ENCODE results near the gene PIP4K2B. TPM values are rescaled to one million over a fixed set of nuclear protein-coding genes. Genes with fewer than 3 reads are reported as not detected.

Gene PIP4K2B
- total and polyA plus RNA-seq, 2 donors (not counting 1 experiment from before 2014, with no cell fraction given), result 24.0 to 42.9 TPM

- H3K27me3 ChIP-seq (replicated peaks in 1 of 4; ENCODE audit: control extremely low read depth in 1 of 4, control insufficient read depth in 3 of 4, insufficient read depth in 4 of 4, low read length in 3 of 4), result no peaks in the 10 kb centered on the region
- H3K27ac ChIP-seq (ENCODE audit: low read length in 2 of 2), result no peak overlapping the region
- ChIA-PET CTCF (no interaction called here), POLR2A (no interaction called here)
- ATAC-seq (ENCODE audit: low read depth) (no peak), DNase-seq (no peak)
- intact Hi-C loops (cut with micrococcal nuclease), result no loop called here
- no peaks in the 10 kb centered on the region for H3K79me2 ChIP-seq (ENCODE audit: control insufficient read depth, insufficient read depth, low read length)
- no peak overlapping the region for H3K9ac ChIP-seq (ENCODE audit: low read length)
- Mint-ChIP-seq H3K4me1 (no peaks in the 10 kb centered on the region), H3K9me3 (ENCODE audit: insufficient read depth) (no peaks in the 10 kb centered on the region), H3K4me3 (no peak overlapping the region), H3K27ac (no peak overlapping the region), H3K27me3 (no peaks in the 10 kb centered on the region)
- H4K20me1 ChIP-seq (ENCODE audit: control insufficient read depth, insufficient read depth, low read length, poor library complexity, severe bottlenecking), result no peaks in the 10 kb centered on the region
- WGBS (ENCODE audit: insufficient coverage), result 98% methylated on average over 23 of the region's 23 CpGs
- H3K4me3 ChIP-seq (ENCODE audit: control extremely low read depth in 1 of 5, extremely low read depth in 1 of 5, insufficient read depth in 1 of 5, low read depth in 2 of 5, low read length in 4 of 5), result no peak overlapping the region
- H3K9me3 ChIP-seq (ENCODE audit: control extremely low read depth in 1 of 3, control insufficient read depth in 2 of 3, insufficient read depth in 1 of 3, low read length in 2 of 3), result no peaks in the 10 kb centered on the region
- no peak overlapping the region for H2AFZ ChIP-seq (ENCODE audit: insufficient read depth, low read depth, low read length, poor library complexity, severe bottlenecking)
- peaks cover 10 to 85% of the 10 kb centered on the region in 2 experiments for H3K36me3 ChIP-seq (replicated peaks in 1 of 2; ENCODE audit: control extremely low read depth in 1 of 2, control insufficient read depth in 1 of 2, extremely low read depth in 1 of 2, insufficient read depth in 2 of 2, low read length in 1 of 2)
- H3K4me2 ChIP-seq (replicated peaks; ENCODE audit: low read depth, low read length, poor library complexity, severe bottlenecking), result no peak overlapping the region
- no peak for TF ChIP-seq EZH2 (IDR thresholded peaks at IDR 0.05; ENCODE audit: borderline replicate concordance, insufficient read depth, low read depth, low read length, poor library complexity, severe bottlenecking)
- TF ChIP-seq CTCF (IDR thresholded peaks at IDR 0.05), result no peak
- no peaks in the 10 kb centered on the region for H3K4me1 ChIP-seq (ENCODE audit: control insufficient read depth in 2 of 2, insufficient read depth in 2 of 2, low read length in 2 of 2)
These were observed 19.2 kb downstream of the PIP4K2B start for GRCh38 chr17:38779965-38780752.

- 93% methylated on average over 3 of the region's 7 CpGs for WGBS (ENCODE audit: insufficient coverage)
- CTCF ChIA-PET, result no interaction called here
- intact Hi-C loops (cut with micrococcal nuclease), result no loop called here
These were observed 21.6 kb downstream of the PIP4K2B start for GRCh38 chr17:38777641-38778250.

More at GRCh38 chr17:38777641-38778250, 21.6 kb downstream of the PIP4K2B start:
- no peaks in the 10 kb centered on the region for H3K9me3 Mint-ChIP-seq (ENCODE audit: insufficient read depth)
- H4K20me1 ChIP-seq (ENCODE audit: control insufficient read depth, insufficient read depth, low read length, poor library complexity, severe bottlenecking), result no peaks in the 10 kb centered on the region
- H3K4me1 Mint-ChIP-seq, result no peaks in the 10 kb centered on the region
- no peak overlapping the region for H3K4me2 ChIP-seq (replicated peaks; ENCODE audit: low read depth, low read length, poor library complexity, severe bottlenecking)
- no peak overlapping the region for H3K4me3 Mint-ChIP-seq
- no peaks in the 10 kb centered on the region for H3K79me2 ChIP-seq (ENCODE audit: control insufficient read depth, insufficient read depth, low read length)
- no peak for TF ChIP-seq CTCF (IDR thresholded peaks at IDR 0.05)
- no peak for TF ChIP-seq EZH2 (IDR thresholded peaks at IDR 0.05; ENCODE audit: borderline replicate concordance, insufficient read depth, low read depth, low read length, poor library complexity, severe bottlenecking)
- H3K27ac Mint-ChIP-seq, result no peak overlapping the region
- no peak overlapping the region for H3K9ac ChIP-seq (ENCODE audit: low read length)
- peaks cover 6 to 81% of the 10 kb centered on the region in 2 experiments for H3K36me3 ChIP-seq (replicated peaks in 1 of 2; ENCODE audit: control extremely low read depth in 1 of 2, control insufficient read depth in 1 of 2, extremely low read depth in 1 of 2, insufficient read depth in 2 of 2, low read length in 1 of 2)
- no peak overlapping the region for H2AFZ ChIP-seq (ENCODE audit: insufficient read depth, low read depth, low read length, poor library complexity, severe bottlenecking)
- no peaks in the 10 kb centered on the region for H3K4me1 ChIP-seq (ENCODE audit: control insufficient read depth in 2 of 2, insufficient read depth in 2 of 2, low read length in 2 of 2)
- H3K27me3 Mint-ChIP-seq, result no peaks in the 10 kb centered on the region
- no peaks in the 10 kb centered on the region for H3K9me3 ChIP-seq (ENCODE audit: control extremely low read depth in 1 of 3, control insufficient read depth in 2 of 3, insufficient read depth in 1 of 3, low read length in 2 of 3)
- no peak overlapping the region for H3K27ac ChIP-seq (ENCODE audit: low read length in 2 of 2)
- DNase-seq, result no peak
- POLR2A ChIA-PET, result interaction anchor here (0.7 kb wide), 2 partner anchors 94 to 385 kb away, joined by 6 to 8 read pairs; no protein-coding TSS in a partner anchor
- ATAC-seq (ENCODE audit: low read depth), result no peak
- no peak overlapping the region for H3K4me3 ChIP-seq (ENCODE audit: control extremely low read depth in 1 of 5, extremely low read depth in 1 of 5, insufficient read depth in 1 of 5, low read depth in 2 of 5, low read length in 4 of 5)
- no peaks in the 10 kb centered on the region for H3K27me3 ChIP-seq (replicated peaks in 1 of 4; ENCODE audit: control extremely low read depth in 1 of 4, control insufficient read depth in 3 of 4, insufficient read depth in 4 of 4, low read length in 3 of 4)

All from B cell (primary cell).